ENCODE data around the gene PWWP2B. TPM values are rescaled to one million over a fixed set of nuclear protein-coding genes. Genes with fewer than 3 reads are reported as not detected.

Gene PWWP2B
- total and polyA plus RNA-seq, 2 of the 8 experiments (the other 6 are each of a cell fraction or from before 2014, with no cell fraction given): 5.3 to 10.8 TPM

- H4K91ac ChIP-seq (replicated peaks; ENCODE audit: insufficient read length, low read length): no peak overlapping the region
- peaks cover 0 to 2% (median 1%) of the 10 kb centered on the region in 4 experiments; a peak in 1 of 7 replicates for H3K27me3 ChIP-seq (replicated peaks in 1 of 4; ENCODE audit: control insufficient read depth in 3 of 4, extremely low read depth in 1 of 4, insufficient read depth in 3 of 4, low read length in 3 of 4)
- ChIA-PET POLR2A (ENCODE audit: partially characterized antibody) (interaction anchor here (0.5 to 1.3 kb wide), 2 partner anchors 8 to 375 kb away, joined by 3 to 5 read pairs; no protein-coding TSS in a partner anchor), CTCF (ENCODE audit: partially characterized antibody) (interaction anchor here (0.6 to 5.0 kb wide), 11 partner anchors 14 to 287 kb away, joined by 3 to 54 read pairs (median 3); no protein-coding TSS in a partner anchor)
- FAIRE-seq (no peak), DNase-seq (ENCODE audit: low read depth in 1 of 2, low spot score in 2 of 2) (no peak)
- H3K9ac ChIP-seq (replicated peaks in 1 of 4; ENCODE audit: extremely low read depth in 1 of 4, low read depth in 3 of 4, low read length in 3 of 4): no peak overlapping the region
- no peaks in the 10 kb centered on the region for H3K9me3 ChIP-seq (ENCODE audit: insufficient read depth in 2 of 2, low read depth in 1 of 2, low read length in 1 of 2)
- no peak overlapping the region for H3K14ac ChIP-seq (ENCODE audit: insufficient read length)
- H3K4ac ChIP-seq (replicated peaks; ENCODE audit: insufficient read length, low read depth, low read length): no peak overlapping the region
- no peak overlapping the region for H2BK20ac ChIP-seq (ENCODE audit: low read length)
- H3K4me1 ChIP-seq (replicated peaks in 1 of 4; ENCODE audit: control insufficient read depth in 3 of 4, insufficient read depth in 4 of 4, low read length in 3 of 4): 0 out of 7 replicates have a peak, but pooled peaks cover 0 to 3% (median 0%) of the 10 kb centered on the region in 4 experiments
- H4K8ac ChIP-seq (ENCODE audit: extremely low read depth, insufficient read depth, low read length): no peak overlapping the region
- no peaks in the 10 kb centered on the region for H3K79me1 ChIP-seq (ENCODE audit: low read depth, low read length)
- H3K27ac ChIP-seq (ENCODE audit: low read depth, low read length): no peak overlapping the region
- H4K5ac ChIP-seq (ENCODE audit: insufficient read length, low read depth, low read length): no peak overlapping the region
- H2AFZ ChIP-seq (ENCODE audit: low read length): no peak overlapping the region
- no peak overlapping the region for H2BK5ac ChIP-seq (ENCODE audit: low read depth, low read length)
- H3K4me2 ChIP-seq (ENCODE audit: insufficient read depth in 1 of 2, low read depth in 2 of 2, low read length in 2 of 2): no peak overlapping the region
- H3K36me3 ChIP-seq (ENCODE audit: control insufficient read depth in 2 of 4, insufficient read depth in 4 of 4, low read length in 3 of 4): no peaks in the 10 kb centered on the region
- no peak overlapping the region for H2BK12ac ChIP-seq (ENCODE audit: low read depth, low read length)
- no peak overlapping the region for H2AK5ac ChIP-seq (ENCODE audit: low read depth, low read length)
- no peaks in the 10 kb centered on the region for H3K79me2 ChIP-seq (ENCODE audit: control insufficient read depth in 1 of 2, insufficient read depth in 2 of 2, low read length in 2 of 2)
- no peaks in the 10 kb centered on the region for H4K20me1 ChIP-seq (replicated peaks in 1 of 2; ENCODE audit: control insufficient read depth in 1 of 2, insufficient read depth in 2 of 2, low read length in 2 of 2)
- no peak overlapping the region for H3K18ac ChIP-seq (ENCODE audit: extremely low read depth, low read length)
- H2BK120ac ChIP-seq (replicated peaks; ENCODE audit: low read depth, low read length): no peak overlapping the region
- H3K23ac ChIP-seq (ENCODE audit: insufficient read length): no peak overlapping the region
- WGBS, 2 experiments (ENCODE audit: extremely low coverage in 1 of 2, insufficient coverage in 1 of 2, insufficient read length in 1 of 2, insufficient replicate concordance in 2 of 2, low coverage in 1 of 2, low lambda C conversion rate in 2 of 2, missing lambda C conversion rate in 1 of 2): 88% methylated on average over 13 of the region's 13 CpGs; no CpG with 5 or more reads in 1 of the 2 experiments
- H2BK15ac ChIP-seq (ENCODE audit: low read length): no peak overlapping the region
- no peak overlapping the region for H3K4me3 ChIP-seq (ENCODE audit: extremely low read depth in 1 of 4, insufficient read depth in 2 of 4, low read depth in 3 of 4, low read length in 4 of 4)
- no peak overlapping the region for H3K56ac ChIP-seq (replicated peaks; ENCODE audit: insufficient read length, low read depth, low read length)
- H3K23me2 ChIP-seq (ENCODE audit: low read depth, low read length): no peaks in the 10 kb centered on the region
- TF ChIP-seq YY1 (IDR thresholded peaks at IDR 0.05; ENCODE audit: low read depth, low read length) (no peak), RFX5 (IDR thresholded peaks at IDR 0.05; ENCODE audit: borderline replicate concordance, low read depth, low read length) (no peak), TAF7 (optimal IDR thresholded peaks at IDR 0.05; ENCODE audit: borderline replicate concordance, low read depth, low read length) (no peak), JUN (IDR thresholded peaks at IDR 0.05; ENCODE audit: low read depth, low read length) (no peak), RBBP5 (IDR thresholded peaks at IDR 0.05; ENCODE audit: borderline replicate concordance, low read depth, low read length) (no peak), ATF3 (IDR thresholded peaks at IDR 0.05; ENCODE audit: insufficient read depth, low read depth, low read length) (no peak), SIRT6 (IDR thresholded peaks at IDR 0.05; ENCODE audit: low read length) (no peak), SAP30 (IDR thresholded peaks at IDR 0.05; ENCODE audit: insufficient read depth, insufficient replicate concordance, low read length) (no peak), TAF1 (IDR thresholded peaks at IDR 0.05; ENCODE audit: low read depth, low read length) (no peak), SP1 (IDR thresholded peaks at IDR 0.05; ENCODE audit: low read depth, low read length) (no peak), CHD1 (IDR thresholded peaks at IDR 0.05; ENCODE audit: low read depth, low read length) (no peak)
- TF ChIP-seq, protein P1, sequence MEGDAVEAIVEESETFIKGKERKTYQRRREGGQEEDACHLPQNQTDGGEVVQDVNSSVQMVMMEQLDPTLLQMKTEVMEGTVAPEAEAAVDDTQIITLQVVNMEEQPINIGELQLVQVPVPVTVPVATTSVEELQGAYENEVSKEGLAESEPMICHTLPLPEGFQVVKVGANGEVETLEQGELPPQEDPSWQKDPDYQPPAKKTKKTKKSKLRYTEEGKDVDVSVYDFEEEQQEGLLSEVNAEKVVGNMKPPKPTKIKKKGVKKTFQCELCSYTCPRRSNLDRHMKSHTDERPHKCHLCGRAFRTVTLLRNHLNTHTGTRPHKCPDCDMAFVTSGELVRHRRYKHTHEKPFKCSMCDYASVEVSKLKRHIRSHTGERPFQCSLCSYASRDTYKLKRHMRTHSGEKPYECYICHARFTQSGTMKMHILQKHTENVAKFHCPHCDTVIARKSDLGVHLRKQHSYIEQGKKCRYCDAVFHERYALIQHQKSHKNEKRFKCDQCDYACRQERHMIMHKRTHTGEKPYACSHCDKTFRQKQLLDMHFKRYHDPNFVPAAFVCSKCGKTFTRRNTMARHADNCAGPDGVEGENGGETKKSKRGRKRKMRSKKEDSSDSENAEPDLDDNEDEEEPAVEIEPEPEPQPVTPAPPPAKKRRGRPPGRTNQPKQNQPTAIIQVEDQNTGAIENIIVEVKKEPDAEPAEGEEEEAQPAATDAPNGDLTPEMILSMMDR (IDR thresholded peaks at IDR 0.05; ENCODE audit: control extremely low read depth in 1 of 3, insufficient read depth in 1 of 3, low read depth in 1 of 3, low read length in 3 of 3): no peak
These were observed 49.1 kb upstream of the PWWP2B start for GRCh38 chr10:132347931-132348267.

All from H1 (cell line).